C4-2B (cell line): Measurements from ENCODE around the gene PICALM.
A peak's percentile ranks its signal among the peaks of the same experiment; 100 is the strongest.

ENCODE experiments used
- H3K27ac ChIP-seq: fragments of 450-650 bp; 2 replicates; pipeline ENCODE4 v1.5.1; 2017
- ZFX ChIP-seq: fragments of 450-650 bp; IDR thresholded peaks from 2 replicates; pipeline ENCODE4 v1.6.1; 2017
- TF ChIP-seq, protein P1 (sequence below): fragments of 450-650 bp; conservative IDR thresholded peaks from 2 replicates; pipeline ENCODE4 v1.5.1; 2017; ENCODE audit warnings: mild to moderate bottlenecking

Gene PICALM

DNA sequence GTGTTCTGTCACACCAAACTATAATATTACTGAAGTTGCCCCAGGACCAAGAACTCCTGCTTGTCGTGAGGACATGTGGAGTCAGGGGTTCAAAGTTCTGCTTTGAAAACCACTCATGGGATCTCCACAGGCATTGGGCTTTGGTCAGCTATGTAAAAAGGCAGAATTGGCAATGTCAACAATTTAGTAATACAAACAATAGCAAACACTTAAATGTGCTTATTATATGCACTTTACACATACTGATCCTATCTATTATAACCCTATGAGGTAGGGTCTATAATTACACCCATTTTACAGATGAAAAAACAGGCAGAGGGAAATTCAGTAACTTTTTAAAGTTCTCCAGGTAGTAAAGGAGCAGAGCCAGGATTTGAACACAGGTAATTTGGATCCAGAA is 119.1 kb downstream of the PICALM start:
- TF ChIP-seq ZFX = no peak
- TF ChIP-seq, protein P1, sequence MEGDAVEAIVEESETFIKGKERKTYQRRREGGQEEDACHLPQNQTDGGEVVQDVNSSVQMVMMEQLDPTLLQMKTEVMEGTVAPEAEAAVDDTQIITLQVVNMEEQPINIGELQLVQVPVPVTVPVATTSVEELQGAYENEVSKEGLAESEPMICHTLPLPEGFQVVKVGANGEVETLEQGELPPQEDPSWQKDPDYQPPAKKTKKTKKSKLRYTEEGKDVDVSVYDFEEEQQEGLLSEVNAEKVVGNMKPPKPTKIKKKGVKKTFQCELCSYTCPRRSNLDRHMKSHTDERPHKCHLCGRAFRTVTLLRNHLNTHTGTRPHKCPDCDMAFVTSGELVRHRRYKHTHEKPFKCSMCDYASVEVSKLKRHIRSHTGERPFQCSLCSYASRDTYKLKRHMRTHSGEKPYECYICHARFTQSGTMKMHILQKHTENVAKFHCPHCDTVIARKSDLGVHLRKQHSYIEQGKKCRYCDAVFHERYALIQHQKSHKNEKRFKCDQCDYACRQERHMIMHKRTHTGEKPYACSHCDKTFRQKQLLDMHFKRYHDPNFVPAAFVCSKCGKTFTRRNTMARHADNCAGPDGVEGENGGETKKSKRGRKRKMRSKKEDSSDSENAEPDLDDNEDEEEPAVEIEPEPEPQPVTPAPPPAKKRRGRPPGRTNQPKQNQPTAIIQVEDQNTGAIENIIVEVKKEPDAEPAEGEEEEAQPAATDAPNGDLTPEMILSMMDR = no peak
- no peak overlapping the region for H3K27ac ChIP-seq

DNA sequence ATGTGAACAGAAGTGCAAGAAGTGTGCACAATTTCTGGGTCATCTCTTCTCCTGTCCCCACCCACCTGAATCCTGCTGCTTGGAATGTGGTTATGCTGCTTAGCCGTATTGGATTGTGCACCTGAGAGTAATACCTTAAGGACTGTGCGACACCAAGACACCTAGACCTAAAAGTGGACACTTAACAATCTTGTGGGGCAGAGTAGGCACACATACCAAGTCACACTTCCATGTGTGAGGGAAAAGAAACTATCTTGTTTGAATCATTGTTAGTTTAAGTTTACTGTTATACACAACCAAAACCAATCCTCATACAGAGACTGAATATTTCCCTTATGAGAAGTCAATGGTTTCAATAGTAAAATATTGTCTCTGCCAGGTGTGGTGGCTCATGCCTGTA is 120.0 kb downstream of the PICALM start:
- H3K27ac ChIP-seq = no peak overlapping the region
- TF ChIP-seq, protein P1 = no peak
- TF ChIP-seq ZFX = no peak

DNA sequence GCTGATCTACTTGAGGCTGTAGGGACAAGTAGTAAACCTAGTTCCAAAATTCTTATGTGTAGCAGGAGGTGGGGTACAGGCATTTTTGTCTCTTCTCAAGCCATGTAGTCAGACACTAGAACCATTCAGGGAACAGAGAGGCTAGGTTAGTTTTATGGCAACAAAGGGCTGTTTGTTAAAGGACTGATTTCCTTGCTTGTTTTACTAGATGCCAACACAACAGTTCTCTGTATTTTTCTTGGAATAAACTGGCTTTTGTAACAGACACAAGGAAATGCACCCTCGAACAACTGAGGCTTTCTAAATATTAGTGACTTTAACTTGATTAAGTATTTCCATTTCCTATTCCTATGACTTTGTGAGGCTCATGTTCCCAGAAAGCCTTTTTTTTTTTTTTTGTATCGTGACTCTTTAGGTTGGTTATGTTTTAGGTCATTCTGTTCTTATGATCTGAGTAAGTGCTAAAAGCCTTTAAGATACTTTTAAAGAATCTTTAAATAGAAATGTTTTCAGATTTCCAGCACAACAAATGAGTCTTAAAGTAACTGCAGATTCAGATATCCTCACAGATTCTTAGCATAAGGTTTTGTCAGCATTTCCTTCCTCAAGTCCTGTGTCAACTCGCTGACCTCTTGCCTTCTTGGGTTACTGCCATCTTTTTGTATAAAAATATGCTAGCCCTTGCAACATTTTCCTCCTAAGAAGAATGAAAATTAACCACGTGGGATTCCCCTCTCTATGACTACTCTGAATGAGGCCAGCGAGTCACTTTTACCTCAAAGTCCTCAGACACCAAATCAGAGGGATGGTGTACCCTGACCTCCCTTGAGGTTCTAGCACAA is 121.2 kb downstream of the PICALM start:
- TF ChIP-seq, protein P1 = no peak
- TF ChIP-seq ZFX = no peak
- H3K27ac ChIP-seq = no peak overlapping the region

DNA sequence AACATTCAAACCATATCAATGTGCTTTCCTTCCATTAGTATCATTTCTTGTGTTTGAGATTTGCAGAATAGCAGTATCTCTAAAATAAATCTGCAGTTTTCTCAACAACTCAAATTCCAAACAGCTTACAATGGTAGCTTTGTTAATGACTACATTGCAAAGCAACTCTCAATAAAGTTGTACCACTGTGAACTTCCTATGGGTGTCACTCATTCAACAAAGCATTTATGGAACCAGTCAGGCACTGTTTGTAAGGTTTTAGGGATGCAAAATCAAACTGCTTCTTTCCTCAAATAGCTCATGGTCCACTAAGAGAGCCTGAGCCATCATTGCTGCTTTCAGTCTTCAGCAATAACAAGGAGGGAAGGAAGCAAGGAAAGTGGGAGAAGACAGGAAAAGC is 122.7 kb downstream of the PICALM start:
- TF ChIP-seq, protein P1 = 0 out of 2 replicates have a peak, but pooled peaks have one; percentile 3
- no peak for TF ChIP-seq ZFX
- H3K27ac ChIP-seq = no peak overlapping the region

DNA sequence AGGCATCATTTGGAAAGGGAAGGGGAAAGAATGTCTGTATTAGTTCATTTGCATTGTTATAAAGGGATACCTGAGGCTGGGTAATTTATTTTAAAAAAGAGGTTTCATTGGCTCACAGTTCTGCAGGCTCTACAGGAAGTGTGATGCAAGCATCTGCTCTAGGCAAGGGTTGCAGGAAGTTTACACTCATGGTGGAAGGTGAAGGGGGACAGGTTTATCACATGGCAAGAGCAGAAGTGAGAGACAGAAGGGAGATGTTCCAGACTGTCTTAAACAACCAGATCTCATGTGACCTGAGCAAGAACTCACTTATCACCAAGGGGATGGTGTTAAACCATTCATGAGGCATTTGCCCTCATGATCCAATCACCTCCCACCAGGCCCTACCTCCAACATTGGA is 123.1 kb downstream of the PICALM start:
- no peak overlapping the region for H3K27ac ChIP-seq
- no peak for TF ChIP-seq ZFX
- TF ChIP-seq, protein P1 = no peak

DNA sequence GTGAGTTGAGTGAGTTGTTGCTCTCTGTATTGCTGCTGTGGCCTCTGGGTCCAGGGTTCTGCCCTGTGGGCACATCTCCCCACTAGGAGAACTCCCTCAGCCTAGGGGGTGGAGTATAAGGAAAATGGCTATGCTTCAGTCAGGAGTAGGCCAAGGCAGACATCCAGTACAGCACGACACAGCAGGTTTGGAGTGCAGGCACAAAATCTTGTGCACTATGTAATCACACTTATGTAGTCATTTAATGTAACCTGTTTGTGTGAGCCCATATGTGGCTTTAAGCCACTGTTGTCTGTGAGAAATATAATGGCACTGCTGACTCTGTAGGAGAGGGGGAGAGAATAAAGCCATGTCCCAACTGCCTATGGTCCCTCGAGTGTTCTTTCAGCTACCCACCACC is 123.6 kb downstream of the PICALM start:
- H3K27ac ChIP-seq = no peak overlapping the region
- TF ChIP-seq, protein P1 = no peak
- TF ChIP-seq ZFX = no peak

DNA sequence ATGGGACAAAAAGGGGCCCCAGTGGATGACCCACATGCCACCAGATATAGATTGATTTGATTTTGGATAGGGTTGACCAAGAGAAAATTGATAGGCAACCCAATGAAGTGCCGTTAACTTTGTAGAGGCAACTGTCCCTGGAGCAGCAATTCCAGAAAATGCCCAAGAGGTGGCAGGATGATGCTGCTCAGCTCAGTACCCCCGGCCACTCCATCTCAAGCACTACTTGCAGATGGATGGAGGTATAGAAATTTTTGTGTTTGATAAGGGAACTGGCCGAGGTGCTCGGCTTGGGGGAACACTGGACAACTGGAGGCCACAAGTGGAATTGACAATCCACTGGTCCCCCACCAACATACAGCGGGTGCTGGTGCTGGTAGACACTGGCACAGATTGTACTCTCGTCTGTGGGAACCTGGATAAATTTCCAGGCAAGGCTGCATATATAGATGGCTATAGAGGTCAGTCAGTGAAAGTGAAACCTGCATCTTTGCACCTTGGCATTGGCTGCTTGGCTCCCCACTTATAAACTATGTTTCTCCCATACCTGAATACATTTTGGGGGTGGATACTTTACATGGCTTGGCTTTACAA is 127.4 kb downstream of the PICALM start:
- no peak for TF ChIP-seq ZFX
- TF ChIP-seq, protein P1 = peak; percentile 82
- H3K27ac ChIP-seq = no peak overlapping the region
